GM23248 (cell line): ENCODE data around the gene SPINT2. TPM values are rescaled to one million over a fixed set of nuclear protein-coding genes. Genes with fewer than 3 reads are reported as not detected.

Source experiments
- DNase-seq: peaks from one replicate; pipeline ENCODE4 v3.0.0-alpha.2; 2015
- H2AFZ ChIP-seq: fragments of 200-600 bp; sonication (generic); 2 replicates; pipeline ENCODE4 v1.6.1; 2016; ENCODE audit warnings: antibody characterized with exemption
- H3F3A ChIP-seq: fragments of 200-600 bp; sonication (generic); 2 replicates; pipeline ENCODE4 v1.6.1; 2016; ENCODE audit warnings: mild to moderate bottlenecking, antibody characterized with exemption, mixed run types; ENCODE audit not compliant: insufficient read depth
- H3K27ac ChIP-seq: fragments of 200-600 bp; sonication (generic); 2 replicates; pipeline ENCODE4 v1.5.1; 2016; ENCODE audit warnings: mild to moderate bottlenecking
- H3K27me3 ChIP-seq: fragments of 200-600 bp; sonication (generic); replicated peaks from 2 replicates; pipeline ENCODE4 v1.6.1; 2016; ENCODE audit warnings: mild to moderate bottlenecking; ENCODE audit not compliant: insufficient read depth
- H3K36me3 ChIP-seq: fragments of 200-600 bp; sonication (generic); 2 replicates; pipeline ENCODE4 v1.6.1; 2016; ENCODE audit warnings: low read depth, mild to moderate bottlenecking
- H3K4me1 ChIP-seq: fragments of 200-600 bp; sonication (generic); 2 replicates; pipeline ENCODE4 v1.6.1; 2016; ENCODE audit warnings: mild to moderate bottlenecking; ENCODE audit not compliant: insufficient read depth
- H3K4me2 ChIP-seq: fragments of 200-600 bp; sonication (generic); one replicate; pipeline ENCODE4 v1.6.1; 2016; ENCODE audit warnings: mild to moderate bottlenecking; ENCODE audit not compliant: unreplicated experiment
- H3K4me3 ChIP-seq: fragments of 200-600 bp; sonication (generic); 2 replicates; pipeline ENCODE4 v1.5.1; 2016; ENCODE audit warnings: mild to moderate bottlenecking
- H3K79me2 ChIP-seq: fragments of 200-600 bp; sonication (generic); 2 replicates; pipeline ENCODE4 v1.6.1; 2016; ENCODE audit warnings: mild to moderate bottlenecking; ENCODE audit not compliant: insufficient read depth
- H3K9ac ChIP-seq: fragments of 200-600 bp; sonication (generic); 2 replicates; pipeline ENCODE4 v1.6.1; 2016; ENCODE audit warnings: mild to moderate bottlenecking
- H3K9me2 ChIP-seq: fragments of 200-600 bp; sonication (generic); 2 replicates; pipeline ENCODE4 v1.6.1; 2016; ENCODE audit warnings: mixed run types, mild to moderate bottlenecking, moderate library complexity; ENCODE audit not compliant: insufficient read depth
- H3K9me3 ChIP-seq: fragments of 200-600 bp; sonication (generic); one replicate; pipeline ENCODE4 v1.6.1; 2017; ENCODE audit warnings: low read depth
- H4K20me1 ChIP-seq: fragments of 200-600 bp; sonication (generic); 2 replicates; pipeline ENCODE4 v1.6.0; 2016; ENCODE audit not compliant: insufficient read depth
- EZH2 ChIP-seq: fragments of 200-600 bp; sonication (generic); IDR thresholded peaks from 2 replicates; pipeline ENCODE4 v1.6.1; 2018; ENCODE audit warnings: antibody characterized with exemption, mild to moderate bottlenecking; ENCODE audit not compliant: insufficient read depth, poor library complexity, severe bottlenecking
- EZH2phosphoT487 ChIP-seq: fragments of 200-600 bp; sonication (generic); IDR thresholded peaks from 2 replicates; pipeline ENCODE4 v1.6.1; 2018; ENCODE audit warnings: antibody characterized with exemption, moderate library complexity, mild to moderate bottlenecking, low read depth; ENCODE audit not compliant: insufficient read depth
- WGBS, 2 experiments: methylation state at CpG; one replicate each; pipeline ENCODE4 v1.1.6; 2015 to 2017; ENCODE audit warnings: low lambda C conversion rate in 2 of 2, low coverage in 1 of 2; ENCODE audit errors: missing lambda C conversion rate in 2 of 2; 5-methylcytosine and 5-hydroxymethylcytosine counted together
- in situ Hi-C: fragments of 300-500 bp; cut with MboI; formaldehyde crosslinking; loops from 2 replicates; pipeline ENCODE4 v1.15.0; 2020
- polyA plus RNA-seq: library from polyadenylated mRNA; unstranded; fragments of >200 nt; fragmentation: Nextera tagmentation; extraction: Ambion mirVana; gene quantifications from 2 replicates; pipeline ENCODE4 v1.2.1, GENCODE V29; 2016
- total RNA-seq: library from RNA; depleted of rRNA; stranded (reverse); fragments of >200 nt; shearing (Covaris generic); gene quantifications from 2 replicates; pipeline ENCODE4 v1.2.3, GENCODE V29; 2014

Gene SPINT2
- total and polyA plus RNA-seq, 2 experiments from 2014 or later, result 3.2 to 9.3 TPM

- Histone ChIP-seq H3K9ac (no peak overlapping the region), H3K27ac (0 out of 2 replicates have a peak overlapping the region, but pooled peaks have one; percentile 12)
- WGBS, 2 experiments, result 63 to 67% methylated on average over 12 of the region's 12 CpGs
These were observed 2.7 kb downstream of the SPINT2 start for GRCh38 chr19:38266981-38267597.

GRCh38 chr19:38267761-38268483, 3.5 kb downstream of the SPINT2 start:
- H3K4me2 ChIP-seq, result no peak overlapping the region
- no peak for DNase-seq
- no peaks in the 10 kb centered on the region for H3K27me3 ChIP-seq
- TF ChIP-seq EZH2 (no peak), EZH2phosphoT487 (no peak)
- in situ Hi-C loops, result no loop called here
- H3K4me3 ChIP-seq, result no peak overlapping the region
- no peaks in the 10 kb centered on the region for H3K36me3 ChIP-seq
- H3K9me2 ChIP-seq, result no peaks in the 10 kb centered on the region
- no peak overlapping the region for H2AFZ ChIP-seq
- H3K27ac ChIP-seq, result no peak overlapping the region
- H3K9me3 ChIP-seq, result no peaks in the 10 kb centered on the region
- no peaks in the 10 kb centered on the region for H4K20me1 ChIP-seq
- no peak overlapping the region for H3K9ac ChIP-seq
- H3K4me1 ChIP-seq, result peaks cover 35% of the 10 kb centered on the region
- peaks cover 22% of the 10 kb centered on the region; the same call in 1 of the 2 replicates for H3F3A ChIP-seq
- no peaks in the 10 kb centered on the region for H3K79me2 ChIP-seq
- WGBS, 2 experiments, result 77 to 83% methylated on average over 11 to 12 of the region's 12 CpGs

More at GRCh38 chr19:38266981-38267597, 2.7 kb downstream of the SPINT2 start:
- Histone ChIP-seq H3F3A (peaks cover 22% of the 10 kb centered on the region; the same call in 1 of the 2 replicates), H3K4me1 (peaks cover 35% of the 10 kb centered on the region), H3K27me3 (no peaks in the 10 kb centered on the region), H3K79me2 (no peaks in the 10 kb centered on the region), H3K9me3 (no peaks in the 10 kb centered on the region), H3K9me2 (no peaks in the 10 kb centered on the region), H2AFZ (peak overlapping the region; percentile 47; the same call in 1 of the 2 replicates), H3K36me3 (no peaks in the 10 kb centered on the region), H3K4me3 (no peak overlapping the region), H3K4me2 (peak overlapping the region; percentile 33), H4K20me1 (no peaks in the 10 kb centered on the region)
- in situ Hi-C loops, result no loop called here
- peak; percentile 72 for DNase-seq
- no peak for TF ChIP-seq EZH2phosphoT487
- no peak for TF ChIP-seq EZH2

GRCh38 chr19:38268539-38268938, 4.2 kb downstream of the SPINT2 start:
- Histone ChIP-seq H3K4me1 (peaks cover 34% of the 10 kb centered on the region), H3K79me2 (no peaks in the 10 kb centered on the region), H2AFZ (no peak overlapping the region), H3K9me2 (no peaks in the 10 kb centered on the region), H3K9ac (no peak overlapping the region), H3K4me2 (no peak overlapping the region), H3K4me3 (no peak overlapping the region), H3K27me3 (no peaks in the 10 kb centered on the region), H3K27ac (no peak overlapping the region), H3F3A (peaks cover 22% of the 10 kb centered on the region; the same call in 1 of the 2 replicates), H4K20me1 (no peaks in the 10 kb centered on the region), H3K9me3 (no peaks in the 10 kb centered on the region), H3K36me3 (no peaks in the 10 kb centered on the region)
- in situ Hi-C loops, result no loop called here
- WGBS, 2 experiments, result 93 to 94% methylated on average over 8 of the region's 8 CpGs
- TF ChIP-seq EZH2 (no peak), EZH2phosphoT487 (no peak)
- no peak for DNase-seq

- Histone ChIP-seq H3K79me2 (no peaks in the 10 kb centered on the region), H3K4me2 (peak overlapping the region; percentile 35), H3K27ac (peak overlapping the region; percentile 47), H3K27me3 (no peaks in the 10 kb centered on the region), H3F3A (peaks cover 16% of the 10 kb centered on the region; the same call in 1 of the 2 replicates), H2AFZ (0 out of 2 replicates have a peak overlapping the region, but pooled peaks have one; percentile 10), H4K20me1 (no peaks in the 10 kb centered on the region), H3K9me2 (no peaks in the 10 kb centered on the region), H3K4me3 (no peak overlapping the region), H3K9me3 (no peaks in the 10 kb centered on the region), H3K4me1 (peaks cover 35% of the 10 kb centered on the region), H3K36me3 (no peaks in the 10 kb centered on the region), H3K9ac (no peak overlapping the region)
- TF ChIP-seq EZH2 (no peak), EZH2phosphoT487 (no peak)
- in situ Hi-C loops, result no loop called here
- 36 to 42% methylated on average over 5 of the region's 5 CpGs for WGBS, 2 experiments
- peak; percentile 87 for DNase-seq
These were observed 6.3 kb downstream of the SPINT2 start for GRCh38 chr19:38270587-38271167.
